HCT116 (cell line): ENCODE data around the gene HIGD1C. TPM values are rescaled to one million over a fixed set of nuclear protein-coding genes. Genes with fewer than 3 reads are reported as not detected.

Source experiments
- ATAC-seq: fragments of 200-7000 bp; cut with Tn5 transposase; 2 replicates; pipeline ENCODE4 v1.9.1; 2020; ENCODE audit warnings: mild to moderate bottlenecking, moderate library complexity
- BruUV-seq: library from RNA; stranded (reverse); fragments of 400-500 nt; replicated peaks from 2 replicates; lab custom pipeline; 2021; lab: Mats Ljungman, UMichigan
- CTCF ChIA-PET: fragments of 300-600 bp; sonication (Branson Sonifier 250); formaldehyde crosslinking; loops from one replicate; lab custom pipeline; 2021; ENCODE audit warnings: antibody characterized with exemption; lab: Charles Lee
- POLR2A ChIA-PET: fragments of 300-600, 350-600 bp; sonication (Branson Sonifier 250); formaldehyde crosslinking; loops from one replicate; lab custom pipeline; 2021; ENCODE audit warnings: antibody characterized with exemption; lab: Charles Lee
- RAD21 ChIA-PET, 2 experiments: fragments of 300-600 bp; sonication (Branson Sonifier 250); formaldehyde crosslinking; loops; one replicate each; lab custom pipeline; 2023; ENCODE audit warnings: low total read pairs in 2 of 2; ENCODE audit not compliant: uncharacterized antibody in 2 of 2, unreplicated experiment in 2 of 2, low non-redundant PET in 1 of 2; lab: Charles Lee
- DNase-seq: peaks from one replicate; pipeline ENCODE4 v3.0.0-alpha.2; 2010; ENCODE audit warnings: low read depth, low spot score
- H2AFZ ChIP-seq: fragments of 200-600 bp; shearing (Covaris generic), sonication (generic); 2 replicates; pipeline ENCODE4 v1.6.1; 2017; ENCODE audit warnings: low read depth, mixed run types, mixed read lengths, antibody characterized with exemption, low read length; ENCODE audit not compliant: poor library complexity, severe bottlenecking
- H3K27ac ChIP-seq: 2 replicates; pipeline ENCODE4 v1.5.1; 2012; ENCODE audit warnings: low read depth, low read length
- H3K27me3 ChIP-seq: fragments of 200-600 bp; sonication (generic); 2 replicates; pipeline ENCODE4 v1.6.1; 2016; ENCODE audit warnings: mixed run types, low read length, mixed read lengths; ENCODE audit not compliant: insufficient read depth
- H3K36me3 ChIP-seq, 2 experiments: fragments of 200-500 bp in 1 of 2; fragments of 200-600 bp in 1 of 2; sonication (Bioruptor generic) in 1 of 2; sonication (generic) in 1 of 2; 2 replicates each; pipeline versions ENCODE4 v1.5.1 to v1.6.1; 2014 to 2016; ENCODE audit warnings: low read length in 2 of 2, inconsistent platforms in 1 of 2, mixed read lengths in 1 of 2, mixed run types in 1 of 2; ENCODE audit not compliant: insufficient read depth in 2 of 2, control insufficient read depth in 1 of 2
- H3K4me1 ChIP-seq, 2 experiments: fragments of 200-600 bp in 1 of 2; sonication (generic) in 1 of 2; 2 replicates each; pipeline versions ENCODE4 v1.5.1 to v1.6.1; 2012 to 2017; ENCODE audit warnings: low read length in 2 of 2, inconsistent platforms in 1 of 2, mild to moderate bottlenecking in 1 of 2, mixed read lengths in 1 of 2, mixed run types in 1 of 2, moderate library complexity in 1 of 2; ENCODE audit not compliant: insufficient read depth in 2 of 2, control insufficient read depth in 1 of 2
- H3K4me2 ChIP-seq: fragments of 200-600 bp; sonication (generic); 2 replicates; pipeline ENCODE4 v1.6.1; 2017; ENCODE audit warnings: mixed run types, low read length, mixed read lengths
- H3K4me3 ChIP-seq, 2 experiments: fragments of 200-600 bp in 1 of 2; sonication (generic) in 1 of 2; replicated peaks in 1 of 2; 2 replicates each; pipeline ENCODE4 v1.5.1; 2011 to 2016; ENCODE audit warnings: low read length in 2 of 2, control low read depth in 1 of 2, low read depth in 1 of 2, mild to moderate bottlenecking in 1 of 2, mixed read lengths in 1 of 2, mixed run types in 1 of 2
- H3K79me2 ChIP-seq: fragments of 200-600 bp; sonication (generic); 2 replicates; pipeline ENCODE4 v1.6.1; 2017; ENCODE audit warnings: mild to moderate bottlenecking, mixed run types, low read length, moderate library complexity, mixed read lengths; ENCODE audit not compliant: insufficient read depth
- H3K9ac ChIP-seq: fragments of 200-600 bp; sonication (generic); 2 replicates; pipeline ENCODE4 v1.6.1; 2016; ENCODE audit warnings: low read length, mixed read lengths
- H3K9me2 ChIP-seq: fragments of 200-600 bp; sonication (generic), shearing (Covaris generic); 2 replicates; pipeline ENCODE4 v1.6.1; 2017; ENCODE audit warnings: mixed run types, mild to moderate bottlenecking, moderate library complexity; ENCODE audit not compliant: insufficient read depth
- H3K9me3 ChIP-seq, 2 experiments: fragments of 200-500 bp in 1 of 2; fragments of 200-600 bp in 1 of 2; sonication (Bioruptor generic) in 1 of 2; sonication (generic) in 1 of 2; 2 replicates each; pipeline ENCODE4 v1.6.1; 2014 to 2017; ENCODE audit warnings: low read length in 2 of 2, mixed read lengths in 2 of 2, inconsistent platforms in 1 of 2, low read depth in 1 of 2, mild to moderate bottlenecking in 1 of 2, mixed run types in 1 of 2, moderate library complexity in 1 of 2; ENCODE audit not compliant: control insufficient read depth in 1 of 2, insufficient read depth in 1 of 2
- H4K20me1 ChIP-seq: fragments of 200-600 bp; sonication (generic), shearing (Covaris generic); 2 replicates; pipeline ENCODE4 v1.6.1; 2017; ENCODE audit warnings: mixed run types, mild to moderate bottlenecking, moderate library complexity; ENCODE audit not compliant: insufficient read depth
- CEBPB ChIP-seq: IDR thresholded peaks from 2 replicates; pipeline ENCODE4 v1.6.1; 2012; ENCODE audit warnings: low read depth
- CTCF ChIP-seq, 3 experiments: fragments of 200-600 bp in 1 of 3; sonication (generic) in 1 of 3; IDR thresholded peaks in 2 of 3; conservative IDR thresholded peaks in 1 of 3; 2 replicates each; pipeline ENCODE4 v1.5.1; 2012 to 2017; ENCODE audit warnings: low read depth in 2 of 3, low read length in 2 of 3, antibody characterized with exemption in 1 of 3, borderline replicate concordance in 1 of 3, control low read depth in 1 of 3, mild to moderate bottlenecking in 1 of 3, mixed read lengths in 1 of 3, mixed run types in 1 of 3, moderate library complexity in 1 of 3; ENCODE audit not compliant: insufficient read depth in 1 of 3
- EGR1 ChIP-seq: IDR thresholded peaks from 2 replicates; pipeline ENCODE4 v1.6.1; 2012; ENCODE audit warnings: low read depth
- ELF1 ChIP-seq: IDR thresholded peaks from 2 replicates; pipeline ENCODE4 v1.6.1; 2012; ENCODE audit warnings: low read depth, borderline replicate concordance
- EZH2 ChIP-seq: fragments of 200-600 bp; sonication (generic); IDR thresholded peaks from 2 replicates; pipeline ENCODE4 v1.6.1; 2017; ENCODE audit warnings: antibody characterized with exemption, mixed run types
- EZH2phosphoT487 ChIP-seq: fragments of 200-600 bp; IDR thresholded peaks from 2 replicates; pipeline ENCODE4 v1.6.1; 2018; ENCODE audit warnings: antibody characterized with exemption, borderline replicate concordance
- RAD21 ChIP-seq: IDR thresholded peaks from 2 replicates; pipeline ENCODE4 v1.6.1; 2012; ENCODE audit warnings: low read depth, mild to moderate bottlenecking
- REST ChIP-seq: IDR thresholded peaks from 2 replicates; pipeline ENCODE4 v1.6.1; 2012; ENCODE audit warnings: low read depth
- SIN3A ChIP-seq: IDR thresholded peaks from 2 replicates; pipeline ENCODE4 v1.6.1; 2012; ENCODE audit warnings: low read depth
- SP1 ChIP-seq: IDR thresholded peaks from 2 replicates; pipeline ENCODE4 v1.6.1; 2012; ENCODE audit warnings: low read depth
- SRF ChIP-seq: IDR thresholded peaks from 2 replicates; pipeline ENCODE4 v1.6.1; 2012; ENCODE audit warnings: low read depth
- ZFX ChIP-seq: fragments of 450-650 bp; IDR thresholded peaks from 2 replicates; pipeline ENCODE4 v1.6.1; 2017
- ZNF274 ChIP-seq: fragments of 200-500 bp; sonication (Bioruptor generic); IDR thresholded peaks from 2 replicates; pipeline ENCODE4 v1.6.1; 2014; ENCODE audit warnings: mild to moderate bottlenecking, low read depth, low read length, inconsistent platforms
- intact Hi-C: fragments of 100-400 bp; cut with micrococcal nuclease; formaldehyde crosslinking; loops from 2 replicates; pipeline ENCODE4 v1.10.0; 2022
- total RNA-seq: library from RNA; stranded (reverse); gene quantifications from one replicate; pipeline ENCODE4 v1.2.1, GENCODE V29; 2021; ENCODE audit not compliant: unreplicated experiment
- TF ChIP-seq, protein P1 (sequence below): IDR thresholded peaks from 2 replicates; pipeline ENCODE4 v1.6.1; 2011; ENCODE audit warnings: mild to moderate bottlenecking, low read length, moderate library complexity; ENCODE audit not compliant: insufficient replicate concordance; ENCODE audit errors: extremely low read depth

Gene HIGD1C
- total RNA-seq, 1 experiment from 2014 or later = not detected

- RAD21 ChIA-PET = no interaction called here
- Histone ChIP-seq H3K4me3 (no peak overlapping the region), H3K9me2 (no peaks in the 10 kb centered on the region), H3K27ac (no peak overlapping the region), H3K4me1 (no peaks in the 10 kb centered on the region), H3K36me3 (no peaks in the 10 kb centered on the region), H3K9me3 (no peaks in the 10 kb centered on the region), H3K9ac (no peak overlapping the region), H2AFZ (no peak overlapping the region), H3K27me3 (no peaks in the 10 kb centered on the region), H3K4me2 (no peak overlapping the region), H4K20me1 (no peaks in the 10 kb centered on the region), H3K79me2 (no peaks in the 10 kb centered on the region)
- TF ChIP-seq CTCF (IDR thresholded peaks at IDR 0.05 in 2 of 3, conservative IDR thresholded peaks at IDR 0.05 in 1 of 3; ENCODE audit: borderline replicate concordance in 1 of 3, insufficient read depth in 1 of 3, low read depth in 2 of 3, low read length in 2 of 3) (no peak), EZH2 (no peak), EGR1 (no peak)
- POLR2A ChIA-PET = no interaction called here
- intact Hi-C loops = no loop called here
- no peak for DNase-seq
- ATAC-seq = no peak
- CTCF ChIA-PET = no interaction called here
- BruUV-seq = no TSS peak
Measured at GRCh38 chr12:50960130-50960529, 7.8 kb downstream of the HIGD1C start.

DNA sequence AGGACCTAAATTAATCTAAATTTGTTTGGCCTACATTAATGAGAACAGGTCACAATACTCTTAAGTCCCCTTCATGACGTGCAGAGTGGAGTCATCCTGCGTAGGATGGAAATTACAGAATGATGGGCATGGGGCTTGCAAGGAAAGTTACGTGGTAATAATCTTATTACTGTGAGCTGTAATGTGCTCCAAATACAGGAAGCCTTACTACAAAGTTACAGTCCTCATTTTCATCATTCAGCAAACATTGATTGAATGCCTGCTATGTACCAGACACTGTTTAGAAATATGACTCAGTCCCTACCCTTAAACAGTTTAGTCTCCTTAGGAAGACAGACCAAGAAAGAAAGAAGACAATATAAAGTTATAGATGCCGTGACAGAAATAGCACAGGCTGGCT lies 9.4 kb downstream of the HIGD1C start:
- H2AFZ ChIP-seq = no peak overlapping the region
- ChIA-PET CTCF (no interaction called here), POLR2A (no interaction called here), RAD21 (no interaction called here)
- no peak for ATAC-seq
- BruUV-seq = no TSS peak
- no peaks in the 10 kb centered on the region for H3K9me3 ChIP-seq
- H3K27ac ChIP-seq = no peak overlapping the region
- no peaks in the 10 kb centered on the region for H3K27me3 ChIP-seq
- DNase-seq = no peak
- H3K9me2 ChIP-seq = no peaks in the 10 kb centered on the region
- intact Hi-C loops = no loop called here
- H4K20me1 ChIP-seq = no peaks in the 10 kb centered on the region
- no peaks in the 10 kb centered on the region for H3K4me1 ChIP-seq
- no peak overlapping the region for H3K4me2 ChIP-seq
- H3K79me2 ChIP-seq = no peaks in the 10 kb centered on the region
- no peak overlapping the region for H3K4me3 ChIP-seq
- no peak overlapping the region for H3K9ac ChIP-seq
- no peaks in the 10 kb centered on the region for H3K36me3 ChIP-seq
- no peak for TF ChIP-seq EZH2phosphoT487
- no peak for TF ChIP-seq REST
- TF ChIP-seq ELF1 = no peak
- no peak for TF ChIP-seq ZNF274
- TF ChIP-seq ZFX = no peak
- no peak for TF ChIP-seq CEBPB
- TF ChIP-seq RAD21 = no peak
- TF ChIP-seq SIN3A = no peak
- TF ChIP-seq, protein P1, sequence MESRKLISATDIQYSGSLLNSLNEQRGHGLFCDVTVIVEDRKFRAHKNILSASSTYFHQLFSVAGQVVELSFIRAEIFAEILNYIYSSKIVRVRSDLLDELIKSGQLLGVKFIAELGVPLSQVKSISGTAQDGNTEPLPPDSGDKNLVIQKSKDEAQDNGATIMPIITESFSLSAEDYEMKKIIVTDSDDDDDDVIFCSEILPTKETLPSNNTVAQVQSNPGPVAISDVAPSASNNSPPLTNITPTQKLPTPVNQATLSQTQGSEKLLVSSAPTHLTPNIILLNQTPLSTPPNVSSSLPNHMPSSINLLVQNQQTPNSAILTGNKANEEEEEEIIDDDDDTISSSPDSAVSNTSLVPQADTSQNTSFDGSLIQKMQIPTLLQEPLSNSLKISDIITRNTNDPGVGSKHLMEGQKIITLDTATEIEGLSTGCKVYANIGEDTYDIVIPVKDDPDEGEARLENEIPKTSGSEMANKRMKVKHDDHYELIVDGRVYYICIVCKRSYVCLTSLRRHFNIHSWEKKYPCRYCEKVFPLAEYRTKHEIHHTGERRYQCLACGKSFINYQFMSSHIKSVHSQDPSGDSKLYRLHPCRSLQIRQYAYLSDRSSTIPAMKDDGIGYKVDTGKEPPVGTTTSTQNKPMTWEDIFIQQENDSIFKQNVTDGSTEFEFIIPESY = no peak
- no peak for TF ChIP-seq SP1
- no peak for TF ChIP-seq SRF
- no peak for TF ChIP-seq EGR1
